T-helper 2 cell treated with Interferon-gamma antibody and Interleukin-4, amounts not matched to agents 5 μg/mL and 100 μg/mL, for 36 hours (primary cell): ENCODE results near the gene PAIP1.
"Not testable (repeated sequence)": the region's sequence is repeated elsewhere in the genome, so short reads cannot be mapped to it uniquely, and the experiment has no call there.

ENCODE experiments used
- DNase-seq: peaks from one replicate; pipeline ENCODE4 v3.0.0; 2021; ENCODE audit warnings: low spot score
- H3K27ac Mint-ChIP-seq: one replicate; pipeline ENCODE4 v1.8.0; 2021; ENCODE audit warnings: mild to moderate bottlenecking, mixed read lengths
- H3K27me3 Mint-ChIP-seq: one replicate; pipeline ENCODE4 v1.8.0; 2021; ENCODE audit warnings: low read depth, mixed read lengths
- H3K36me3 Mint-ChIP-seq: one replicate; pipeline ENCODE4 v1.8.0; 2021; ENCODE audit warnings: low read depth, mixed read lengths
- H3K4me1 Mint-ChIP-seq: one replicate; pipeline ENCODE4 v1.8.0; 2021; ENCODE audit warnings: low read depth, mixed read lengths
- H3K4me3 Mint-ChIP-seq: one replicate; pipeline ENCODE4 v1.8.0; 2022; ENCODE audit warnings: mild to moderate bottlenecking, moderate library complexity, mixed read lengths
- H3K9me3 Mint-ChIP-seq: one replicate; pipeline ENCODE4 v1.8.0; 2021; ENCODE audit warnings: mixed read lengths

PAIP1 gene

DNA sequence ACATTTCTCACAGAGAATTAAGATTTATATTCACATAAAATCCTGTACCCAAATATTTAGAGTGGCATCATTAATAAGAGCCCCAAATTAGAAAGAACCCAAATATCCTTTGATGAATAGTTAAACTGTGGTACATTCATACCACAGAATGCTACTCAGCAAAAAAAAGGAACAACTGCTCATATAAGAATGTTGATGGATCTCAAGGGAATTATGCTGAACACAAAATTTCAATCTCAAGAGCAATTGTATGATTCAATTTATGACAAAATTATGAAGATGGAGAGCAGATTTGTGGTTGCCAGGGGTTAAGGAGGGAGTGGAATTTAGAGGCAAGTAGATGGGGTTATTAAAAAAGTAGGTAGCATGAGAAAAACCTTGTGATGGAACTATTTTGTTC, 4.5 kb upstream of the PAIP1 start:
- H3K4me1 Mint-ChIP-seq: peaks cover 5% of the 10 kb centered on the region
- H3K27me3 Mint-ChIP-seq: peaks cover 13% of the 10 kb centered on the region
- no peaks in the 10 kb centered on the region for H3K36me3 Mint-ChIP-seq
- no peaks in the 10 kb centered on the region for H3K9me3 Mint-ChIP-seq
- no peak overlapping the region for H3K4me3 Mint-ChIP-seq
- no peak for DNase-seq
- H3K27ac Mint-ChIP-seq: no peak overlapping the region

- no peak for DNase-seq
- H3K9me3 Mint-ChIP-seq: no peaks in the 10 kb centered on the region
- H3K27me3 Mint-ChIP-seq: peaks cover 13% of the 10 kb centered on the region
- H3K4me1 Mint-ChIP-seq: peaks cover 12% of the 10 kb centered on the region
- no peak overlapping the region for H3K4me3 Mint-ChIP-seq
- H3K36me3 Mint-ChIP-seq: peaks cover 3% of the 10 kb centered on the region
- H3K27ac Mint-ChIP-seq: no peak overlapping the region
Observed at GRCh38 chr5:43560128-43560527, 3.3 kb upstream of the PAIP1 start.

DNA sequence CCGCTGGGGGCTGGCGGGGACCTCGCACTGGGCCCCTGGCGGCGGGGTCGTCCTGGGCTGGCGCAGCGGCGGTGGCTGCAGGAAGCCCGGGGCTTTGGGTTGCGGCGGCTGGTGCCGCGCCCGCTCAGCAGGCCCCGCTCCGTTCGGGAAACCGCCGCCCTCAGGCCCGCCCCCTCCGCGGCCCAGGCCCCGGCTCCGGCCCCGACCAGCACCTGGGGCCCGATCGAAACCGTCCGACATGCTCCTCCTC, 345 bp downstream of the PAIP1 start:
- H3K4me3 Mint-ChIP-seq, DNase-seq, H3K27me3 Mint-ChIP-seq, H3K27ac Mint-ChIP-seq, H3K9me3 Mint-ChIP-seq, H3K36me3 Mint-ChIP-seq: not testable (repeated sequence)
- H3K4me1 Mint-ChIP-seq: peaks cover 16% of the 10 kb centered on the region

DNA sequence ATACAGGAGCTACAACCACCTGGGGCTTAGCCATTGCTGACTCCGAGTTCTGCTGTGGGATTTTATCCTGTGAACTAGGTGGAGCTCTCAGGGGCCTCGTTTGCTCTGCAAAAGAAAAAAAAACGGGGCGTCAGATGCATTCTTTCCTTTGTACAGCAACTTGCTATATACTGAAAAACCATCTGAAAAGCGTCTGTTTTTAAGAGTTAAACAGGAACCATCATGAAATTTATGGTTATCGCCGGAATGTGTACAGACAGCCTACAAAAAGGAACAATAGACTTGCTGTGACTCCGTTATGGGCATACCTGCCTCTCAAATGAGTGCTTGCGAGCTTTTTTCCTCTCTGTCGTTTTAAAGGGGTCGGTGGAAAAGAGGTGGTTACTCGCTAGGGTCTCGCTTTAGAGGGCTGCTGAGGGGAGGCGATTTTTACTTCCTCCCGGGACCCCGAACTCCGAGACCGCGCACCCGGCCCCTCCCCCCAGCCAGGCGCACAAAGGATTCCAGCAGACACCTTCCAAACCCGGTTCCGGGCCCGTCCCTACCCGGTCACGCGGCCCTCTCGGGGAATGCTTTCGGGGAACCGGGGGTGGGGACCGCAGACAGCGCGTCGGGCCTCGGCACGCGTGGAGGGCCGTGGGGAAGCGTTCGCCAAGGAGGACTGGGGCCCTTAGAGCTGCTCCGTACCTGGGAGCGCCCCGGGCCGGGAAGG, 826 bp downstream of the PAIP1 start:
- Mint-ChIP-seq H3K9me3 (no peaks in the 10 kb centered on the region), H3K4me1 (peaks cover 17% of the 10 kb centered on the region), H3K27ac (peak overlapping the region; percentile 88), H3K36me3 (peaks cover 7% of the 10 kb centered on the region), H3K4me3 (peak overlapping the region; percentile 91), H3K27me3 (peaks cover 9% of the 10 kb centered on the region)
- peak; percentile 53 for DNase-seq

DNA sequence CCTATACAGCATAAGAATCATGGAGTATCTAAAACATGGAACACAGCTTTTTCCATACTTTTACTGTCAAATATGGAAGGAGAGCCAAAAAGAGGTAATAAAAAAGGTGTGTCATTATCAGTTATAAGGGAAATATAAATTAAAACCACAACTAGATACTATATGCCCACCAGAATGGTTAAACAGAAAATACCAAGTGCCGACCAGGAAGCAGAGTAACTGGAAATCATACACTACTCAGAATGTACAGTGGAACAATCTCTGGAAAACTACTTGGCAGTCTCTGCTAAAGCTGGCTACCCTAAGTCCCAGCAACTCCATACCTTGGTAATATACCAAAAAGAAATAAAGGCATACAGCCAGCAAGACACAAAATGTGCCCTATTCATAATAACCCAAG, 2.4 kb downstream of the PAIP1 start:
- no peak for DNase-seq
- H3K27ac Mint-ChIP-seq: no peak overlapping the region
- H3K9me3 Mint-ChIP-seq: no peaks in the 10 kb centered on the region
- H3K4me1 Mint-ChIP-seq: peaks cover 22% of the 10 kb centered on the region
- no peak overlapping the region for H3K4me3 Mint-ChIP-seq
- H3K36me3 Mint-ChIP-seq: peaks cover 12% of the 10 kb centered on the region
- H3K27me3 Mint-ChIP-seq: peaks cover 1% of the 10 kb centered on the region

DNA sequence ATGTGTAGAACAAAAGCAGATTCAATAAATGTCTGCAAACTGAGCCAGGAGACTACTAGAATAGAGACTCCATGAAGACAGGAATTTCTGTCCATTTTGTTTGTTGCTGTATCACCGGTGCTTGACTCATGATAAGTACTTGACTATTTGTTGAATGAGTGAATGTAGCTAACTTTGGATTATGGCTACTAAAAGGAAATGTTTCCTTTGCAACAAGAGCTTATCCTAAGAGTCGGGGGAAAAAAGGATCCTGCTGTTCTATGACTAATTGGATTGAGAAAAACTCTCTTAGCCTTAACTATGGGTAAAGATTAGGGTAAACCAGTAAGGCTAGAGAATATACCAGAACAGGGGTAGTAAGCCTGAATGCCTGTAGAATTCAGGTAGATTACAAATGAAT, 3.5 kb downstream of the PAIP1 start:
- Mint-ChIP-seq H3K4me3 (no peak overlapping the region), H3K4me1 (peaks cover 22% of the 10 kb centered on the region), H3K36me3 (peaks cover 15% of the 10 kb centered on the region), H3K9me3 (no peaks in the 10 kb centered on the region), H3K27ac (no peak overlapping the region), H3K27me3 (no peaks in the 10 kb centered on the region)
- no peak for DNase-seq

GRCh38 chr5:43551731-43552130, 5.1 kb downstream of the PAIP1 start:
- H3K4me3 Mint-ChIP-seq: no peak overlapping the region
- H3K4me1 Mint-ChIP-seq: peaks cover 17% of the 10 kb centered on the region
- H3K27me3 Mint-ChIP-seq: no peaks in the 10 kb centered on the region
- H3K27ac Mint-ChIP-seq: no peak overlapping the region
- H3K36me3 Mint-ChIP-seq: peaks cover 25% of the 10 kb centered on the region
- H3K9me3 Mint-ChIP-seq: no peaks in the 10 kb centered on the region
- DNase-seq: no peak

GRCh38 chr5:43549272-43549671, 7.6 kb downstream of the PAIP1 start:
- H3K9me3 Mint-ChIP-seq, H3K27me3 Mint-ChIP-seq, H3K4me1 Mint-ChIP-seq, DNase-seq, H3K4me3 Mint-ChIP-seq, H3K27ac Mint-ChIP-seq: not testable (repeated sequence)
- peaks cover 43% of the 10 kb centered on the region for H3K36me3 Mint-ChIP-seq

- H3K4me3 Mint-ChIP-seq: no peak overlapping the region
- peaks cover 48% of the 10 kb centered on the region for H3K36me3 Mint-ChIP-seq
- no peaks in the 10 kb centered on the region for H3K27me3 Mint-ChIP-seq
- H3K4me1 Mint-ChIP-seq: peaks cover 8% of the 10 kb centered on the region
- H3K9me3 Mint-ChIP-seq: no peaks in the 10 kb centered on the region
- H3K27ac Mint-ChIP-seq: no peak overlapping the region
- DNase-seq: no peak
Observed at GRCh38 chr5:43548358-43548757, 8.5 kb downstream of the PAIP1 start.

DNA sequence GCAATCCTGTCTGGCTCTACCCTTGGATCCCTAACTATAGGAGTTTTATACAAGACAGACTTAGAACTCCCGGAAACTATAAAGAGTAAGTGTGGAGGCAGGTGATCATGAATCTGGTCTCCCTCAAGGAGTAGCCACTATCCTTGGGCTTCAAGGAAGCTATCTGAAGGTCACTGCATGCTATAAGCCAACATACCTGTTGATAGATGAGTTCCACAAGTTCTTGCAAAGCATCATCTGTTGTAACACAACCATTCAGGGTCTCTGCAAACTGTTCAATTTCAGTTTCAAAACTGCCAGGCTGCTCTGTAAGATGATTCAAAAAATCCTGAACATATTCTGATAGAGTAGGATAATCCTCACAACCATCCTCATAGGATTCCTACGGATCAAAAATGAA, 9.3 kb downstream of the PAIP1 start:
- Mint-ChIP-seq H3K36me3 (peaks cover 53% of the 10 kb centered on the region), H3K27ac (no peak overlapping the region), H3K4me3 (no peak overlapping the region), H3K9me3 (no peaks in the 10 kb centered on the region), H3K4me1 (peaks cover 8% of the 10 kb centered on the region), H3K27me3 (no peaks in the 10 kb centered on the region)
- DNase-seq: no peak

DNA sequence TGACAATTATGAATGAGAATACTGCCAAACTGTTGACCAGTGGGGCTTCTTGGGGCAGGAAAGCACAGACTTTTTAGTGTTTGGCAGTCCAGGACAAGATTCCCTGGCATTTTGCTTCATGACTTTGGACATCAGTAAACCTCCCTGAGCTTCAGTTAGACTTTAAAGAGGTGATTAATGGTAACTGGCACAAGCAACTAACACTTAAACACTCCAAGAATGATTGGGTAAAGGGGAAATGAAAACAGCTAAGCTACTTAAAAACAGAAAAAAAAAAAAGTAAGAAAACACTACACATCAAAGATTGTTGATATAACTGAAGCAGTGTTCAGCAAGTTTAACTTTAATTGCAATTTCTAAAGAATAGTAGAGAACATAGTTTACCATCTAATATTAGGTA, 13.4 kb downstream of the PAIP1 start:
- H3K4me3 Mint-ChIP-seq: no peak overlapping the region
- peaks cover 59% of the 10 kb centered on the region for H3K36me3 Mint-ChIP-seq
- H3K9me3 Mint-ChIP-seq: no peaks in the 10 kb centered on the region
- peaks cover 3% of the 10 kb centered on the region for H3K4me1 Mint-ChIP-seq
- no peak overlapping the region for H3K27ac Mint-ChIP-seq
- DNase-seq: no peak
- no peaks in the 10 kb centered on the region for H3K27me3 Mint-ChIP-seq

DNA sequence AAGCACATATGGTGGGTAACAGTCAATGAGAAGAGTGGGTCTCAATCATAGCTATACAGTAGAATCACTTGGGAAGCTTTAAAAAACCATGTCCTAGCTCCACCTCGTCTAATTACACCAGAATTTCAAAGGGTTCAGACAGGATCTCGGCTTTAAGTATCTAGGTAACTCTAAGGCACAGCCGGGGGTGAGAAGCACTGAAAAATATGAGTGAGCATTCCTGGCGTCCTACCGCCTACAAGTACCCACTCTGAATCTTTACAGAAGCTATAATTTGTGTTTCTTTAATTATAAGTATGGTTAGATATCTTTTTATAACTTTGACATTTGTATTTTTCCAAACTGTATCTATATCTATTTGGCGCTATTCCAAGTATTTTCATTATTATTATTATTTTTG, 16.1 kb downstream of the PAIP1 start:
- no peak overlapping the region for H3K27ac Mint-ChIP-seq
- DNase-seq: no peak
- no peaks in the 10 kb centered on the region for H3K9me3 Mint-ChIP-seq
- H3K4me1 Mint-ChIP-seq: peaks cover 6% of the 10 kb centered on the region
- peaks cover 52% of the 10 kb centered on the region for H3K36me3 Mint-ChIP-seq
- no peak overlapping the region for H3K4me3 Mint-ChIP-seq
- no peaks in the 10 kb centered on the region for H3K27me3 Mint-ChIP-seq

GRCh38 chr5:43536972-43537371, 19.9 kb downstream of the PAIP1 start:
- H3K27ac Mint-ChIP-seq: no peak overlapping the region
- DNase-seq: no peak
- H3K4me3 Mint-ChIP-seq: no peak overlapping the region
- no peaks in the 10 kb centered on the region for H3K9me3 Mint-ChIP-seq
- no peaks in the 10 kb centered on the region for H3K27me3 Mint-ChIP-seq
- H3K36me3 Mint-ChIP-seq: peaks cover 65% of the 10 kb centered on the region
- H3K4me1 Mint-ChIP-seq: peaks cover 23% of the 10 kb centered on the region

GRCh38 chr5:43533646-43534045, 23.2 kb downstream of the PAIP1 start:
- peaks cover 23% of the 10 kb centered on the region for H3K4me1 Mint-ChIP-seq
- H3K27me3 Mint-ChIP-seq: no peaks in the 10 kb centered on the region
- H3K4me3 Mint-ChIP-seq: no peak overlapping the region
- peaks cover 72% of the 10 kb centered on the region for H3K36me3 Mint-ChIP-seq
- no peak for DNase-seq
- peak overlapping the region; percentile 55 for H3K27ac Mint-ChIP-seq
- H3K9me3 Mint-ChIP-seq: no peaks in the 10 kb centered on the region

GRCh38 chr5:43530648-43531047, 26.2 kb downstream of the PAIP1 start:
- H3K9me3 Mint-ChIP-seq: no peaks in the 10 kb centered on the region
- H3K27me3 Mint-ChIP-seq: no peaks in the 10 kb centered on the region
- DNase-seq: no peak
- H3K4me1 Mint-ChIP-seq: peaks cover 19% of the 10 kb centered on the region
- no peak overlapping the region for H3K27ac Mint-ChIP-seq
- H3K4me3 Mint-ChIP-seq: no peak overlapping the region
- peaks cover 71% of the 10 kb centered on the region for H3K36me3 Mint-ChIP-seq
